ENCODE data around the gene GALNT14.

GALNT14 gene

GRCh38 chr2:30880516-30880915, 257.7 kb downstream of the GALNT14 start:
- no peak for DNase-seq

- DNase-seq = no peak
Observed at GRCh38 chr2:30877833-30878232, 260.4 kb downstream of the GALNT14 start.

GRCh38 chr2:30872797-30873196, 265.4 kb downstream of the GALNT14 start:
- DNase-seq = no peak

GRCh38 chr2:30871980-30872789, 266.1 kb downstream of the GALNT14 start:
- DNase-seq = no peak

- DNase-seq = no peak
Observed at GRCh38 chr2:30871440-30871839, 266.8 kb downstream of the GALNT14 start.

GRCh38 chr2:30869988-30870387, 268.3 kb downstream of the GALNT14 start:
- DNase-seq = no peak

GRCh38 chr2:30867385-30867784, 270.9 kb downstream of the GALNT14 start:
- DNase-seq = no peak

- DNase-seq = no peak
Observed at GRCh38 chr2:30866974-30867373, 271.3 kb downstream of the GALNT14 start.

- DNase-seq = no peak
Observed at GRCh38 chr2:30865892-30866681, 272.2 kb downstream of the GALNT14 start.

GRCh38 chr2:30865243-30865642, 273.0 kb downstream of the GALNT14 start:
- DNase-seq = no peak

GRCh38 chr2:30862054-30862651, 276.1 kb downstream of the GALNT14 start:
- peak; percentile 61 for DNase-seq

GRCh38 chr2:30860726-30861125, 277.5 kb downstream of the GALNT14 start:
- no peak for DNase-seq

All from left hindlimb (tissue), 1 donor.